GM12875 (cell line): ENCODE measurements around the gene MAML3.

ENCODE experiments used
- H3K4me3 ChIP-seq: one replicate; pipeline ENCODE4 v1.5.1; 2011; ENCODE audit warnings: low read depth, low read length, control low read depth
- CTCF ChIP-seq: IDR thresholded peaks from 2 replicates; pipeline ENCODE4 v1.5.1; 2011; ENCODE audit warnings: low read depth, mild to moderate bottlenecking, control low read depth, inconsistent platforms, low read length, moderate library complexity, borderline replicate concordance; ENCODE audit not compliant: insufficient read depth

MAML3 gene

GRCh38 chr4:139809757-139810140 is 344.2 kb downstream of the MAML3 start:
- no peak for TF ChIP-seq CTCF
- H3K4me3 ChIP-seq, result no peak overlapping the region

- H3K4me3 ChIP-seq, result no peak overlapping the region
- no peak for TF ChIP-seq CTCF
These were observed 344.9 kb downstream of the MAML3 start for GRCh38 chr4:139808808-139809756.

GRCh38 chr4:139808381-139808807 is 345.6 kb downstream of the MAML3 start:
- no peak for TF ChIP-seq CTCF
- no peak overlapping the region for H3K4me3 ChIP-seq

- TF ChIP-seq CTCF, result no peak
- no peak overlapping the region for H3K4me3 ChIP-seq
These were observed 346.5 kb downstream of the MAML3 start for GRCh38 chr4:139807483-139807882.

- TF ChIP-seq CTCF, result no peak
- H3K4me3 ChIP-seq, result no peak overlapping the region
These were observed 347.1 kb downstream of the MAML3 start for GRCh38 chr4:139806929-139807328.

GRCh38 chr4:139802931-139803330 is 351.1 kb downstream of the MAML3 start:
- H3K4me3 ChIP-seq, result no peak overlapping the region
- TF ChIP-seq CTCF, result no peak

- H3K4me3 ChIP-seq, result no peak overlapping the region
- TF ChIP-seq CTCF, result no peak
These were observed 351.5 kb downstream of the MAML3 start for GRCh38 chr4:139802488-139802887.
